Measurements from ENCODE around the gene CBLB. TPM values are rescaled to one million over a fixed set of nuclear protein-coding genes. Genes with fewer than 3 reads are reported as not detected.

CBLB gene
- total and polyA plus RNA-seq, 9 donors: 19.5 to 31.4 (median 21.0) TPM

DNA sequence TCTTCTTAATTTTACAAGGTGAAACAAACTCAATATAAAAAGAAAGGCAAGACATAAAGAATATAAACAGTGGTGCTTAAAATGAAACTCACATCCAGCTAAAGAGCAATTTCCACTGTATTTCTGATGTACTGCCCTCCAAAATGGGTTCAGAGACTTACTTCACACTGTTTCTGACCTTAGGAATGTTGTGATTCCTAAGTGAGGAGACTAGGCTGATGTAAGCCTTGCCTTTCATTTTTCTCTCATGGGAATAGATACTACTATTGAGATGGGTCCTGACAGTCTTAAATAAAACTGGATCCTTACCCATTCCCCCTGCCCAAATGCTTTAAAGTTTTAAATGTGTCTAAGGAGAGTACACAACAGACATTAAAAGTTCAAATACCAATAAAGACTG is 86.9 kb downstream of the CBLB start:
- Histone ChIP-seq H3K9me3 (replicated peaks; ENCODE audit: control insufficient read depth, low read depth, low read length) (no peaks in the 10 kb centered on the region), H3K4me1 (ENCODE audit: control insufficient read depth, insufficient read depth, low read length) (no peaks in the 10 kb centered on the region), H3K4me3 (ENCODE audit: low read length) (no peak overlapping the region), H3K36me3 (ENCODE audit: control insufficient read depth, insufficient read depth, low read length) (no peaks in the 10 kb centered on the region), H3K27ac (ENCODE audit: low read length) (no peak overlapping the region), H3K27me3 (ENCODE audit: control insufficient read depth, insufficient read depth, low read length) (no peaks in the 10 kb centered on the region)
- no peak for DNase-seq

- Histone ChIP-seq H3K27me3 (ENCODE audit: control insufficient read depth, insufficient read depth, low read length) (no peaks in the 10 kb centered on the region), H3K9me3 (replicated peaks; ENCODE audit: control insufficient read depth, low read depth, low read length) (no peaks in the 10 kb centered on the region), H3K4me3 (ENCODE audit: low read length) (no peak overlapping the region), H3K27ac (ENCODE audit: low read length) (no peak overlapping the region), H3K4me1 (ENCODE audit: control insufficient read depth, insufficient read depth, low read length) (no peaks in the 10 kb centered on the region), H3K36me3 (ENCODE audit: control insufficient read depth, insufficient read depth, low read length) (no peaks in the 10 kb centered on the region)
- WGBS (ENCODE audit: insufficient coverage): no CpG with 5 or more reads among the region's 2 CpGs
- peak; percentile 19 for DNase-seq
Measured at GRCh38 chr3:105780107-105780506, 88.7 kb downstream of the CBLB start.

DNA sequence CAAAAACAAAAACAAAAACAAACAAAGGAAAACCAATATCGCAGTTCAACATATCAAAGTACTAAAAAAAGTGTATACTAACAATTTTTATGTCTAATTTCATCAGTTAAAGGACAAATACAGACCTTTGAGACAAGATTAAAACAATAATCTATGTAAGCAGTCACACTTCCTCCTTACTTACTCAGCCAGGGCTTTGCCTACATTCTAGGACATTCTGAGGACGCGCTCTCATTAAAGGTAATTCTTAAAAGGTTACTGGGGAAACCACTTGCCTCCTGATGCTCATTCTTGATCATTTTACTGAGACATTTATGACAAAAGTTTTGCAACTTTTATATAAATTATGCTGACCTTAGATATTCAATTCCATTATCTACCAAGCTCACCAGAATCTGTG is 93.4 kb downstream of the CBLB start:
- Histone ChIP-seq H3K4me3 (ENCODE audit: low read length) (no peak overlapping the region), H3K27ac (ENCODE audit: low read length) (no peak overlapping the region), H3K4me1 (ENCODE audit: control insufficient read depth, insufficient read depth, low read length) (no peaks in the 10 kb centered on the region), H3K27me3 (ENCODE audit: control insufficient read depth, insufficient read depth, low read length) (no peaks in the 10 kb centered on the region), H3K9me3 (replicated peaks; ENCODE audit: control insufficient read depth, low read depth, low read length) (no peaks in the 10 kb centered on the region), H3K36me3 (ENCODE audit: control insufficient read depth, insufficient read depth, low read length) (peaks cover 3% of the 10 kb centered on the region)
- no CpG with 5 or more reads among the region's 3 CpGs for WGBS (ENCODE audit: insufficient coverage)
- DNase-seq: no peak

DNA sequence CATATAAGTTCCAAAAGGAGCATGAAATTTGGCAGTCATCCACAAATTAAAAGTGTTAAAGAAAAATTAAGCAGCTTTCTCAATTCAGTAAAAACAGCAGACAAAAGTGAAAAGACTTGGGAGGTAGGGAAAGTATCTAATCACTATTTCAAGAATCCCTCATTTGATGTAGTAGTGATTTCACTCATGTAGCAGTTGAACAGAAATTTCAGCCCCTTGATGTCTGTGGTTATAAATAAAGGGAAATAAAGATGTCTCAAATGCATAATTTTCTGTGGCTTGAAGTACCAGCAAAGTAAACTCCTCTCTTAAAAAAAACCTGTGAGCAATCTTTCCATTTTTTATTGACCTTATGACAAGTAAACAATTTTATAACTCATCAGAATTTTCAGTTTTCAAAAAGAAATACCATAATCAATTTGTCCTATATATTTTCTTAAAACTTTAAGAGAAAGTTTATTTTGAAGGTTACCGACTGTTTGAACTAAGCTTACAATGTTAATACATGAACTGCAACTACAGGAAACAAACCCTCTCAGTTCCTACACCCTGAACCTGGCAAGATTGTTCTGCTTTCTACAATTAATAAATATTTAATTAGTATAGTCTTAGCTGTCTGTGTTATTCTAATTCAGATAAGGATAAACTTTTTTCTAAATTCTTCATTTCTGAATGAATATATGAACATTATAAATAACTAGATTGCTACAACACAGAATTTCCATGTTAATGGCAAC is 94.2 kb downstream of the CBLB start:
- Histone ChIP-seq H3K9me3 (replicated peaks; ENCODE audit: control insufficient read depth, low read depth, low read length) (no peaks in the 10 kb centered on the region), H3K4me3 (ENCODE audit: low read length) (no peak overlapping the region), H3K27me3 (ENCODE audit: control insufficient read depth, insufficient read depth, low read length) (no peaks in the 10 kb centered on the region), H3K36me3 (ENCODE audit: control insufficient read depth, insufficient read depth, low read length) (peaks cover 6% of the 10 kb centered on the region), H3K27ac (ENCODE audit: low read length) (no peak overlapping the region), H3K4me1 (ENCODE audit: control insufficient read depth, insufficient read depth, low read length) (no peaks in the 10 kb centered on the region)
- WGBS (ENCODE audit: insufficient coverage): no CpG with 5 or more reads among the region's 1 CpG
- no peak for DNase-seq

DNA sequence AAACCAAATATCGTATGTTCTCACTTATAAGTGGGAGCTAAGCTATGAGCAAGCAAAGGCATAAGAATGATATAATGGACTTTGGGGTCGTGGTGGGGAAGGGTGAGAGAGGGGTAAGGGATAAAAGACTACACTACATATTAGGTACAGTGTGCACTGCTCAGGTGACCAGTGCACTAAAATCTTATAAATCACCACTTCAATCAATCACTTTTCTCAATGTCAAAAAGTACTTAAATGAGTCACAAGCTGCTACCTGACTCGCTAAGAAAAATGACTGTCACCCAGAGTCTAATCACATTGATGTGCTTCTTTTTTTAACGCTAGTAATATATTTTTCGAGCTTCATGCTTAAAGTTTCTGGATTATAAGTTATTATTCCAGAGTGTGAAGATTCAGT is 95.5 kb downstream of the CBLB start:
- peaks cover 6% of the 10 kb centered on the region for H3K36me3 ChIP-seq (ENCODE audit: control insufficient read depth, insufficient read depth, low read length)
- no peak overlapping the region for H3K27ac ChIP-seq (ENCODE audit: low read length)
- WGBS (ENCODE audit: insufficient coverage): no CpG with 5 or more reads among the region's 5 CpGs
- no peaks in the 10 kb centered on the region for H3K27me3 ChIP-seq (ENCODE audit: control insufficient read depth, insufficient read depth, low read length)
- DNase-seq: no peak
- no peaks in the 10 kb centered on the region for H3K9me3 ChIP-seq (replicated peaks; ENCODE audit: control insufficient read depth, low read depth, low read length)
- no peaks in the 10 kb centered on the region for H3K4me1 ChIP-seq (ENCODE audit: control insufficient read depth, insufficient read depth, low read length)
- no peak overlapping the region for H3K4me3 ChIP-seq (ENCODE audit: low read length)

- Histone ChIP-seq H3K9me3 (replicated peaks; ENCODE audit: control insufficient read depth, low read depth, low read length) (no peaks in the 10 kb centered on the region), H3K4me3 (ENCODE audit: low read length) (no peak overlapping the region), H3K4me1 (ENCODE audit: control insufficient read depth, insufficient read depth, low read length) (no peaks in the 10 kb centered on the region), H3K27me3 (ENCODE audit: control insufficient read depth, insufficient read depth, low read length) (no peaks in the 10 kb centered on the region), H3K27ac (ENCODE audit: low read length) (no peak overlapping the region), H3K36me3 (ENCODE audit: control insufficient read depth, insufficient read depth, low read length) (peaks cover 6% of the 10 kb centered on the region)
- no CpG with 5 or more reads among the region's 2 CpGs for WGBS (ENCODE audit: insufficient coverage)
- no peak for DNase-seq
Measured at GRCh38 chr3:105772635-105773034, 96.2 kb downstream of the CBLB start.

DNA sequence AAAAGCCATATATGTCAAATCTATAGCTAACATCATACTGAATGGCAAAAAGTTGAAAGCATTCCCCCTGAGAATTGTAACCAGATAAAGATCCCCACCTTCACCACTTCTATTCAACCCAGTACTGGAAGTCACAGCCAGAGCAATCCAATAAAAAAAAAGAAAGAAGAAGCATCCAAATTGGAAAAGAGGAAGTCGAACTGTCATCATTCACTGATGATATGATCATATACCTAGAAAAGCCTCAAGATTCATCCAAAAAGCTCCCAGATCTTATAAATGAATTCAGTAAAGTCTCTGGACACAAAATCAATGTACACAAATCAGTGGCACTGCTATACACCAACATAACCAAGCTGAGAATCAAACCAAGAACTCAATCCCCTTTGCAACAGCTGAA is 97.4 kb downstream of the CBLB start:
- H3K9me3 ChIP-seq (replicated peaks; ENCODE audit: control insufficient read depth, low read depth, low read length): no peaks in the 10 kb centered on the region
- no peaks in the 10 kb centered on the region for H3K27me3 ChIP-seq (ENCODE audit: control insufficient read depth, insufficient read depth, low read length)
- H3K27ac ChIP-seq (ENCODE audit: low read length): no peak overlapping the region

DNA sequence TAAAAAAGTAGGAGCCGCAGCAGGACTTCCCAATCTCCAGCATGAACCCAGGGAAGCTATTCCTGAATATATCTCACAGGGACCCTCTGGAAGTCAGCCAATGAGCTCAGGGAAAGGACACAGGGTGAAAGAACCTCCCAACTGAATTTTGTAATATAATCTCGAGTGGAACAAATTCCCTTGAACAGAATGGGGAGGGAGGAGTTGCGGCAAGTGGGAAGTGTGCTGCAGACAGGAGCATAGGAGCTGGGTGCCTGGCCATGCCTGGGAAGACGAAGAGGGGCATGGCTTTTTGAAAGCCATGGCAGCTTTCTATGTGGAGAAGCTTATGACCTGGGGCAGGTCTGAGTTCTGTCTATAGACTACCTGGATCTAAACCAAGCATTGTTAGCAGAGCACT is 98.4 kb downstream of the CBLB start:
- no peaks in the 10 kb centered on the region for H3K4me1 ChIP-seq (ENCODE audit: control insufficient read depth, insufficient read depth, low read length)
- peaks cover 6% of the 10 kb centered on the region for H3K36me3 ChIP-seq (ENCODE audit: control insufficient read depth, insufficient read depth, low read length)

More for the DNA sequence above, 97.4 kb downstream of the CBLB start:
- Histone ChIP-seq H3K4me3 (ENCODE audit: low read length) (no peak overlapping the region), H3K4me1 (ENCODE audit: control insufficient read depth, insufficient read depth, low read length) (no peaks in the 10 kb centered on the region), H3K36me3 (ENCODE audit: control insufficient read depth, insufficient read depth, low read length) (peaks cover 6% of the 10 kb centered on the region)
- no peak for DNase-seq
- no CpG with 5 or more reads among the region's 1 CpG for WGBS (ENCODE audit: insufficient coverage)

GRCh38 chr3:105767776-105768175 is 101.0 kb downstream of the CBLB start:
- Histone ChIP-seq H3K4me3 (ENCODE audit: low read length) (no peak overlapping the region), H3K27me3 (ENCODE audit: control insufficient read depth, insufficient read depth, low read length) (no peaks in the 10 kb centered on the region)

More for the DNA sequence above, 98.4 kb downstream of the CBLB start:
- Histone ChIP-seq H3K4me3 (ENCODE audit: low read length) (no peak overlapping the region), H3K27ac (ENCODE audit: low read length) (no peak overlapping the region), H3K9me3 (replicated peaks; ENCODE audit: control insufficient read depth, low read depth, low read length) (no peaks in the 10 kb centered on the region), H3K27me3 (ENCODE audit: control insufficient read depth, insufficient read depth, low read length) (no peaks in the 10 kb centered on the region)
- DNase-seq: no peak
- WGBS (ENCODE audit: insufficient coverage): 79% methylated on average over 3 of the region's 4 CpGs

DNA sequence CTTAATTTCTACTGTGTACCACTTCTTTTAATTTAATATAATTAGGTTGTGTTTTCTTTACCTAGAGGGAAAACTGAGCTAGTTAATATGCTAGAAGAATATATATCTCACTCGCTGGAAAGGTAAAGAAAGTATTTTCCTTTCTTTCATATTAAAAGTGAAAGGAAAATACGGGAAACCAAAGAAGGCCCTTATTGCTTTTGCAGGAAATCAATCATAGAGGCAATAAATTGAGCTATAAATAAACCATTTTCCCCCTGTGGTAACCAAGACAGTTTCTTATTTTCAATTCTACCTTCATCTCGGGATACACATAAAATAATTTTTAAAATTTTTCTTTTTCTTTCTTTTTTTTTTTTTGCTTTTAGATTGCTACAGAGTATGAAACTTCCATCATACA is 101.6 kb downstream of the CBLB start:
- no peak overlapping the region for H3K4me3 ChIP-seq (ENCODE audit: low read length)
- H3K27ac ChIP-seq (ENCODE audit: low read length): no peak overlapping the region
- no CpG with 5 or more reads among the region's 3 CpGs for whole genome bisulfite sequencing (ENCODE audit: insufficient coverage)
- no peaks in the 10 kb centered on the region for H3K4me1 ChIP-seq (ENCODE audit: control insufficient read depth, insufficient read depth, low read length)
- H3K27me3 ChIP-seq (ENCODE audit: control insufficient read depth, insufficient read depth, low read length): no peaks in the 10 kb centered on the region
- peaks cover 17% of the 10 kb centered on the region for H3K36me3 ChIP-seq (ENCODE audit: control insufficient read depth, insufficient read depth, low read length)
- no peak for DNase-seq
- H3K9me3 ChIP-seq (replicated peaks; ENCODE audit: control insufficient read depth, low read depth, low read length): peaks cover 6% of the 10 kb centered on the region

More at GRCh38 chr3:105767776-105768175, 101.0 kb downstream of the CBLB start:
- Histone ChIP-seq H3K4me1 (ENCODE audit: control insufficient read depth, insufficient read depth, low read length) (no peaks in the 10 kb centered on the region), H3K9me3 (replicated peaks; ENCODE audit: control insufficient read depth, low read depth, low read length) (peaks cover under 1% of the 10 kb centered on the region), H3K36me3 (ENCODE audit: control insufficient read depth, insufficient read depth, low read length) (peaks cover 11% of the 10 kb centered on the region), H3K27ac (ENCODE audit: low read length) (no peak overlapping the region)
- no peak for DNase-seq

- H3K4me3 ChIP-seq (ENCODE audit: low read length): no peak overlapping the region
- H3K27ac ChIP-seq (ENCODE audit: low read length): no peak overlapping the region
- H3K9me3 ChIP-seq (replicated peaks; ENCODE audit: control insufficient read depth, low read depth, low read length): peaks cover 8% of the 10 kb centered on the region
- peaks cover 23% of the 10 kb centered on the region for H3K36me3 ChIP-seq (ENCODE audit: control insufficient read depth, insufficient read depth, low read length)
- H3K27me3 ChIP-seq (ENCODE audit: control insufficient read depth, insufficient read depth, low read length): no peaks in the 10 kb centered on the region
- no peaks in the 10 kb centered on the region for H3K4me1 ChIP-seq (ENCODE audit: control insufficient read depth, insufficient read depth, low read length)
- no peak for DNase-seq
Measured at GRCh38 chr3:105765308-105765639, 103.5 kb downstream of the CBLB start.

Data from muscle of leg (tissue), 11 donors.